Measurements from ENCODE around the gene PDE6H. TPM values are rescaled to one million over a fixed set of nuclear protein-coding genes. Genes with fewer than 3 reads are reported as not detected.

Gene PDE6H
- total RNA-seq, 2 donors from 2014 or later = not detected

- no peak overlapping the region for H3K27ac ChIP-seq (ENCODE audit: low read depth, low read length)
- TF ChIP-seq CTCF (conservative IDR thresholded peaks at IDR 0.05) = no peak
- Mint-ChIP-seq H3K36me3 (ENCODE audit: low read depth) (no peaks in the 10 kb centered on the region), H3K27me3 (ENCODE audit: insufficient read depth) (no peaks in the 10 kb centered on the region), H3K4me3 (no peak overlapping the region), H3K27ac (no peak overlapping the region), H3K9me3 (peaks cover 9% of the 10 kb centered on the region), H3K4me1 (no peaks in the 10 kb centered on the region)
- DNase-seq = no peak
- no peaks in the 10 kb centered on the region for H3K4me1 ChIP-seq (ENCODE audit: control insufficient read depth, insufficient read depth, low read length)
- no peak overlapping the region for H3K4me3 ChIP-seq (ENCODE audit: low read length)
- no peaks in the 10 kb centered on the region for H3K9me3 ChIP-seq (ENCODE audit: control insufficient read depth, low read length)
- no peaks in the 10 kb centered on the region for H3K36me3 ChIP-seq (ENCODE audit: control insufficient read depth, insufficient read depth, low read length)
- H3K27me3 ChIP-seq (ENCODE audit: control insufficient read depth, insufficient read depth, low read length, poor library complexity, severe bottlenecking) = no peaks in the 10 kb centered on the region
- H3K9ac ChIP-seq (ENCODE audit: extremely low read depth, low read length, poor library complexity, severe bottlenecking) = no peak overlapping the region
- WGBS, 2 experiments (ENCODE audit: insufficient coverage in 1 of 2, insufficient read length in 1 of 2) = 90 to 100% methylated on average over 1 to 4 of the region's 4 CpGs
Measured at GRCh38 chr12:14993537-14994266, 20.9 kb downstream of the PDE6H start.

DNA sequence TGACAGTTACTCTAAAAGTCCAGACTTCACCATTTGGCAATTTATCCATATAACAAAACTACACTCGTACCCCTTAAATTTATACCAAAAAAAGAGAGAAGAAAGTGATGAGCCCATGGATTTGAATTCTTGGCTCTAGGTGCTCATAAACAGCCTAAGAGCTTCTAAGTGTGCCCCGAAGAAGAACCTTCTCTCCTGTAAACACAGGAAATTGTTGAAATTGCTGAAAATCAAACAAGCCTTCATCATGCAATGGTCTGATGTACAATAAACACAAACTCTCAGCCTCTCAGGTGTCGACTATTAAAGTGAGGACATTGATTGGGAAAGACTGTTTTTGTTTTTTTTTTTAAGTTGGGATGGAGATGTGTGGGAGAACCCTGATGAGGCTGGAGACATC lies 21.8 kb downstream of the PDE6H start:
- no peaks in the 10 kb centered on the region for H3K4me1 Mint-ChIP-seq
- no peaks in the 10 kb centered on the region for H3K27me3 Mint-ChIP-seq (ENCODE audit: insufficient read depth)
- no peak overlapping the region for H3K27ac Mint-ChIP-seq
- 79 to 100% methylated on average over 1 to 3 of the region's 3 CpGs for WGBS, 2 experiments (ENCODE audit: insufficient coverage in 1 of 2, insufficient read length in 1 of 2)
- H3K4me3 Mint-ChIP-seq = no peak overlapping the region
- H3K36me3 ChIP-seq (ENCODE audit: control insufficient read depth, insufficient read depth, low read length) = no peaks in the 10 kb centered on the region
- peaks cover 9% of the 10 kb centered on the region for H3K9me3 Mint-ChIP-seq
- no peak overlapping the region for H3K4me3 ChIP-seq (ENCODE audit: low read length)
- H3K27me3 ChIP-seq (ENCODE audit: control insufficient read depth, insufficient read depth, low read length, poor library complexity, severe bottlenecking) = no peaks in the 10 kb centered on the region
- H3K9ac ChIP-seq (ENCODE audit: extremely low read depth, low read length, poor library complexity, severe bottlenecking) = no peak overlapping the region
- no peaks in the 10 kb centered on the region for H3K4me1 ChIP-seq (ENCODE audit: control insufficient read depth, insufficient read depth, low read length)
- H3K36me3 Mint-ChIP-seq (ENCODE audit: low read depth) = no peaks in the 10 kb centered on the region
- no peaks in the 10 kb centered on the region for H3K9me3 ChIP-seq (ENCODE audit: control insufficient read depth, low read length)
- TF ChIP-seq CTCF (conservative IDR thresholded peaks at IDR 0.05) = no peak
- H3K27ac ChIP-seq (ENCODE audit: low read depth, low read length) = no peak overlapping the region
- DNase-seq = no peak

DNA sequence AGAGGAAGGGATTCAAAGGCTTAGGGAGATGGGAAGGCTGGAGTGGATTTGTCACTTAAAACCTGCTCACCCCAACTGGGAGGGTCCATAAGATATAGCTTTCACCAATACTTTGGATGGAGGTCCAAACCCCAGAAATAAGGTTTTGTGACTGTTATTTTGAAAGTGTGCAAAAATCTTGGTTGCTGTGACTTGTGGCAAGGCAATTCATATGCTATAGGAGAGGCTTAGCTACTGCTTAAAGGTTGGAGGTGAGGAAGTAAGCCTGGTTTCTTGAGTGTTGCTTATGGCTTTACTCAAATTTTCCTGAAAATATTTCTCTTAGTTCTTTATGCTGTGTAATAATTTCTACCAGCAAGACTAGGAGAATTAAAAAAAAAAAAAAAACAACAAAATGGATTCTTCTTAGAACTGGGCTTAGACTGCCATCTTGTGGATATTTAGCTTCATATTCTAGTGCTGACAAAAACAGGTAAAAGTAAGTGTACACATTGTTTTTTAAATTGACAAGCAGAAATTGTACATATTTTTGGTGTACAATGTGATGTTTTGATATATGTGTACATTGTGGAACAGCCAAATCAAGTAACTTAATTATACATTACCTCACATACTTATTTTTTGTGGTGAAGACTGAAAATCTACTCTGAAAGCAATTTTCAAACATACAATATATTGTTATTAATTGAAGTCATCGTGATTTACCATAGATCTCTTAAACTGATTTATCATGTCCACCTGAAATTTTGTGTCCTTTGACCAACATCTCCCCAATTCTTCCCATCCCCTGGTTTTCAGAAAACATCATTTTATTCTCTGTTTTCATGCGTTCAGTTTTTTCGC lies 23.0 kb downstream of the PDE6H start:
- Histone ChIP-seq H3K4me1 (ENCODE audit: control insufficient read depth, insufficient read depth, low read length) (no peaks in the 10 kb centered on the region), H3K4me3 (ENCODE audit: low read length) (no peak overlapping the region), H3K36me3 (ENCODE audit: control insufficient read depth, insufficient read depth, low read length) (no peaks in the 10 kb centered on the region), H3K27ac (ENCODE audit: low read depth, low read length) (no peak overlapping the region), H3K27me3 (ENCODE audit: control insufficient read depth, insufficient read depth, low read length, poor library complexity, severe bottlenecking) (no peaks in the 10 kb centered on the region), H3K9ac (ENCODE audit: extremely low read depth, low read length, poor library complexity, severe bottlenecking) (no peak overlapping the region), H3K9me3 (ENCODE audit: control insufficient read depth, low read length) (no peaks in the 10 kb centered on the region)
- H3K4me3 Mint-ChIP-seq = no peak overlapping the region
- peak; percentile 98 for TF ChIP-seq CTCF (conservative IDR thresholded peaks at IDR 0.05)
- H3K27me3 Mint-ChIP-seq (ENCODE audit: insufficient read depth) = no peaks in the 10 kb centered on the region
- 58% methylated on average over 1 of the region's 3 CpGs; no CpG with 5 or more reads in 1 of the 2 experiments for WGBS, 2 experiments (ENCODE audit: insufficient coverage in 1 of 2, insufficient read length in 1 of 2)
- H3K36me3 Mint-ChIP-seq (ENCODE audit: low read depth) = no peaks in the 10 kb centered on the region
- no peaks in the 10 kb centered on the region for H3K4me1 Mint-ChIP-seq
- peaks cover 6% of the 10 kb centered on the region for H3K9me3 Mint-ChIP-seq
- DNase-seq = no peak
- no peak overlapping the region for H3K27ac Mint-ChIP-seq

All from endodermal cell (in vitro differentiated cells).